ENCODE measurements around the gene MICAL2.

DNA sequence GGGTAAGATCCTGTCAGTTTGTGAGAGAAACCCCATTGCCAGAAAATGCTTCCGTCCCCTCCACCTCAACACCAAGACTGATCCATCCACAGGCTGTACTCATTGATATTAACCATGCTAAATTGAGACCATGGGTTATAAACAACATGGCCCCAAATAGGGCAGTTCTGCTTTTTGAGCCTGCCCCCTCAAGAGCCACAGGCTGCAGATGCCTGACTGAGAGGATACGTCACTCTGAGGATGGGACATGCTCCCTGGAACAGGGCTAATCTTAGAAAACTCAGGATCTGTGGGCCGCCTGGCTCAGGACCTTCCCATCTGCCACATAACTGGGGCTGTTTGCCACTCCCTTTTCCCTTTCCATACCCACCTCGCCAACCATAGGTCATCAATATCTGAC is 99.8 kb downstream of the MICAL2 start:
- TF ChIP-seq, protein P1, sequence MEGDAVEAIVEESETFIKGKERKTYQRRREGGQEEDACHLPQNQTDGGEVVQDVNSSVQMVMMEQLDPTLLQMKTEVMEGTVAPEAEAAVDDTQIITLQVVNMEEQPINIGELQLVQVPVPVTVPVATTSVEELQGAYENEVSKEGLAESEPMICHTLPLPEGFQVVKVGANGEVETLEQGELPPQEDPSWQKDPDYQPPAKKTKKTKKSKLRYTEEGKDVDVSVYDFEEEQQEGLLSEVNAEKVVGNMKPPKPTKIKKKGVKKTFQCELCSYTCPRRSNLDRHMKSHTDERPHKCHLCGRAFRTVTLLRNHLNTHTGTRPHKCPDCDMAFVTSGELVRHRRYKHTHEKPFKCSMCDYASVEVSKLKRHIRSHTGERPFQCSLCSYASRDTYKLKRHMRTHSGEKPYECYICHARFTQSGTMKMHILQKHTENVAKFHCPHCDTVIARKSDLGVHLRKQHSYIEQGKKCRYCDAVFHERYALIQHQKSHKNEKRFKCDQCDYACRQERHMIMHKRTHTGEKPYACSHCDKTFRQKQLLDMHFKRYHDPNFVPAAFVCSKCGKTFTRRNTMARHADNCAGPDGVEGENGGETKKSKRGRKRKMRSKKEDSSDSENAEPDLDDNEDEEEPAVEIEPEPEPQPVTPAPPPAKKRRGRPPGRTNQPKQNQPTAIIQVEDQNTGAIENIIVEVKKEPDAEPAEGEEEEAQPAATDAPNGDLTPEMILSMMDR (IDR thresholded peaks at IDR 0.05) = no peak
- TF ChIP-seq ZFX (IDR thresholded peaks at IDR 0.05; ENCODE audit: borderline replicate concordance) = no peak

Measured in 22Rv1 (cell line).